GM12878 (cell line): ENCODE data around the gene AKAP7. TPM values are rescaled to one million over a fixed set of nuclear protein-coding genes. Genes with fewer than 3 reads are reported as not detected.
A peak's percentile ranks its signal among the peaks of the same experiment; 100 is the strongest.

Experiments
- ATAC-seq: fragments of 200-7000 bp; cut with Tn5 transposase; 3 replicates; pipeline ENCODE4 v1.9.1; 2020; ENCODE audit warnings: mild to moderate bottlenecking, moderate library complexity
- BruUV-seq: library from RNA; stranded (reverse); fragments of 400-500 nt; replicated peaks from 2 replicates; lab custom pipeline; 2021; lab: Mats Ljungman, UMichigan
- CTCF ChIA-PET: fragments of 300-600 bp; sonication (Branson Sonifier 250); formaldehyde crosslinking; extraction: SDS; loops from one replicate; lab custom pipeline; 2021; ENCODE audit warnings: inconsistent platforms; lab: Yijun Ruan, JAX
- POLR2A ChIA-PET: fragments of 350-600 bp; formaldehyde crosslinking; extraction: SDS; loops from one replicate; lab custom pipeline; 2021; ENCODE audit warnings: inconsistent platforms; lab: Charles Lee
- RAD21 ChIA-PET: fragments of 300-600 bp; sonication (Branson Sonifier 250); formaldehyde crosslinking; loops from one replicate; lab custom pipeline; 2023; ENCODE audit warnings: antibody characterized with exemption; ENCODE audit not compliant: unreplicated experiment; lab: Charles Lee
- SMC1A ChIA-PET: fragments of 300-600 bp; sonication (Branson Sonifier 250); formaldehyde crosslinking; loops from one replicate; lab custom pipeline; 2023; ENCODE audit not compliant: unreplicated experiment, uncharacterized antibody; lab: Charles Lee
- DNase-seq: peaks from one replicate; pipeline ENCODE4 v3.0.0-alpha.2; 2011; ENCODE audit warnings: low read depth, low spot score
- FAIRE-seq: peaks from 3 replicates; lab custom pipeline; 2011; peaks lifted over from hg19 to GRCh38; lab: Jason Lieb, UNC
- H2AFZ ChIP-seq: 2 replicates; pipeline ENCODE4 v1.6.0; 2011; ENCODE audit warnings: low read depth, low read length, control low read depth; ENCODE audit not compliant: control insufficient read depth
- H3K27ac ChIP-seq: 2 replicates; pipeline ENCODE4 v1.5.1; 2011; ENCODE audit warnings: control low read depth; ENCODE audit not compliant: control insufficient read depth, insufficient read depth
- H3K27me3 ChIP-seq, 2 experiments: replicated peaks in 1 of 2; 2 replicates each; pipeline versions ENCODE4 v1.6.0 to v1.6.1; 2011; ENCODE audit warnings: low read length in 1 of 2; ENCODE audit not compliant: control insufficient read depth in 2 of 2, insufficient read depth in 2 of 2
- H3K36me3 ChIP-seq, 2 experiments: 2 replicates each; pipeline ENCODE4 v1.5.1; 2011; ENCODE audit warnings: low read length in 1 of 2; ENCODE audit not compliant: control insufficient read depth in 2 of 2, insufficient read depth in 2 of 2
- H3K4me1 ChIP-seq: 2 replicates; pipeline ENCODE4 v1.6.1; 2011; ENCODE audit warnings: mild to moderate bottlenecking, low read length, moderate library complexity, mixed read lengths; ENCODE audit not compliant: control insufficient read depth, insufficient read depth
- H3K4me2 ChIP-seq: 2 replicates; pipeline ENCODE4 v1.6.0; 2011; ENCODE audit warnings: control low read depth; ENCODE audit not compliant: control insufficient read depth, insufficient read depth
- H3K4me3 ChIP-seq: fragments of 200-600 bp; sonication (generic); 2 replicates; pipeline ENCODE4 v1.5.1; 2016
- H3K79me2 ChIP-seq: 2 replicates; pipeline ENCODE4 v1.6.0; 2011; ENCODE audit warnings: low read length; ENCODE audit not compliant: control insufficient read depth, insufficient read depth
- H3K9ac ChIP-seq: 2 replicates; pipeline ENCODE4 v1.8.0; 2011; ENCODE audit warnings: low read length, control low read depth, mixed read lengths; ENCODE audit not compliant: control insufficient read depth, insufficient read depth
- H3K9me3 ChIP-seq: replicated peaks from 3 replicates; pipeline ENCODE4 v1.5.1; 2011; ENCODE audit warnings: mild to moderate bottlenecking, low read length; ENCODE audit not compliant: control insufficient read depth, insufficient read depth
- H4K20me1 ChIP-seq: 2 replicates; pipeline ENCODE4 v1.6.0; 2011; ENCODE audit not compliant: control insufficient read depth, insufficient read depth
- ATF3 ChIP-seq: IDR thresholded peaks from 2 replicates; pipeline ENCODE4 v1.6.1; 2011; ENCODE audit warnings: low read depth, mild to moderate bottlenecking, low read length, moderate library complexity, borderline replicate concordance; ENCODE audit errors: extremely low read depth
- BHLHE40 ChIP-seq, 2 experiments: fragments of 450-650 bp in 1 of 2; IDR thresholded peaks; 2 replicates each; pipeline ENCODE4 v1.6.1; 2011 to 2017; ENCODE audit warnings: low read depth in 2 of 2, borderline replicate concordance in 1 of 2, improper control_type of control experiment in 1 of 2, low read length in 1 of 2, mild to moderate bottlenecking in 1 of 2
- DPF2 ChIP-seq: fragments of 450-650 bp; IDR thresholded peaks from 2 replicates; pipeline ENCODE4 v1.6.1; 2017; ENCODE audit warnings: mild to moderate bottlenecking
- E2F4 ChIP-seq: IDR thresholded peaks from 2 replicates; pipeline ENCODE4 v1.6.1; 2012; ENCODE audit warnings: low read depth, low read length, improper control_type of control experiment
- HSF1 ChIP-seq: fragments of 150-350 bp; IDR thresholded peaks from 2 replicates; pipeline ENCODE4 v1.6.1; 2014; ENCODE audit warnings: mild to moderate bottlenecking, low read depth, low read length
- IKZF1 ChIP-seq: fragments of 450-650 bp; conservative IDR thresholded peaks from 2 replicates; pipeline ENCODE4 v1.6.1; 2017; ENCODE audit warnings: antibody characterized with exemption, mild to moderate bottlenecking
- NRF1 ChIP-seq: conservative IDR thresholded peaks from 2 replicates; pipeline ENCODE4 v1.6.1; 2011; ENCODE audit warnings: mild to moderate bottlenecking, low read depth, low read length, improper control_type of control experiment
- PKNOX1 ChIP-seq: fragments of 450-650 bp; IDR thresholded peaks from 2 replicates; pipeline ENCODE4 v1.6.1; 2016; ENCODE audit warnings: mild to moderate bottlenecking
- PRDM15 ChIP-seq: fragments of 450-650 bp; formaldehyde crosslinking; IDR thresholded peaks from 2 replicates; pipeline ENCODE4 v1.4.0; 2020; ENCODE audit warnings: mild to moderate bottlenecking, moderate library complexity
- SUPT20H ChIP-seq: IDR thresholded peaks from 2 replicates; pipeline ENCODE4 v1.6.1; 2011; ENCODE audit warnings: low read depth, mild to moderate bottlenecking, low read length, moderate library complexity, borderline replicate concordance; ENCODE audit not compliant: control insufficient read depth
- YY1 ChIP-seq: IDR thresholded peaks from 2 replicates; pipeline ENCODE4 v1.6.1; 2011; ENCODE audit warnings: low read depth, mild to moderate bottlenecking, low read length
- WGBS: methylation state at CpG from one replicate; pipeline ENCODE4 v1.1.6; 2016; ENCODE audit warnings: low lambda C conversion rate; ENCODE audit not compliant: insufficient replicate concordance, insufficient coverage; ENCODE audit errors: missing lambda C conversion rate; 5-methylcytosine and 5-hydroxymethylcytosine counted together
- in situ Hi-C: fragments of 300-500 bp; cut with MboI; formaldehyde crosslinking; loops from 9 replicates; pipeline ENCODE4 v1.14.3; 2018; ENCODE audit warnings: mixed read lengths
- intact Hi-C: fragments of 100-400 bp; cut with micrococcal nuclease; formaldehyde crosslinking; loops from one replicate; pipeline ENCODE4 v1.14.2; 2022; ENCODE audit not compliant: unreplicated experiment
- polyA plus RNA-seq, 11 experiments: library from polyadenylated mRNA; depleted of rRNA in 4 of 11; unstranded in 6 of 11; stranded (reverse) in 5 of 11; fragments of >200 nt; fragmentation: Nextera tagmentation in 4 of 11; fragmentation: Illumina TruSeq in 1 of 11; extraction: Ambion mirVana in 4 of 11; extraction: Trizol in 1 of 11; gene quantifications; 1 replicate in 1 of 11; 2 replicates in 10 of 11; pipeline versions ENCODE4 v1.2.1 to v1.2.3, GENCODE V29; 2011 to 2016; ENCODE audit warnings: inconsistent platforms in 2 of 11, missing spikeins in 2 of 11, low read depth in 1 of 11
- total RNA-seq, 4 experiments: library from RNA; depleted of rRNA in 3 of 4; stranded (reverse); fragments of >200 nt in 3 of 4; fragmentation: Illumina TruSeq in 1 of 4; extraction: Trizol in 1 of 4; gene quantifications; 2 replicates each; pipeline versions ENCODE4 v1.2.1 to v1.2.3, GENCODE V29; 2013 to 2021

The AKAP7 gene
- total and polyA plus RNA-seq, 10 of the 15 experiments (the other 5 are each of a cell fraction or from before 2014, with no cell fraction given) = 0.06 to 0.58 (median 0.28) TPM; not detected in 1

GRCh38 chr6:131115651-131116050 lies 19.6 kb upstream of the AKAP7 start (continued):
- no peak for TF ChIP-seq PRDM15 (CRISPR knock-in tag)
- TF ChIP-seq DPF2 = no peak
- TF ChIP-seq BHLHE40 (IDR thresholded peaks at IDR 0.05; ENCODE audit: borderline replicate concordance in 1 of 2, low read depth in 2 of 2, low read length in 1 of 2) = no peak
- TF ChIP-seq PKNOX1 = no peak
- no peak for TF ChIP-seq SUPT20H

- DNase-seq (no peak), FAIRE-seq (no peak), ATAC-seq (peak; percentile 21; the same call in 2 of the 3 replicates)
- SMC1A ChIA-PET = interaction anchor here (1.0 to 14.6 kb wide), 14 partner anchors 14 to 417 kb away, joined by 3 to 301 read pairs (median 5); partner anchors contain the start of gene EPB41L2
- Histone ChIP-seq H4K20me1 (no peaks in the 10 kb centered on the region), H3K9ac (no peak overlapping the region), H3K4me2 (no peak overlapping the region), H2AFZ (no peak overlapping the region), H3K27me3 (no peaks in the 10 kb centered on the region), H3K79me2 (no peaks in the 10 kb centered on the region), H3K27ac (no peak overlapping the region), H3K36me3 (no peaks in the 10 kb centered on the region), H3K4me1 (no peaks in the 10 kb centered on the region), H3K9me3 (no peaks in the 10 kb centered on the region), H3K4me3 (no peak overlapping the region)
- no TSS peak for BruUV-seq
- intact Hi-C loops (loop anchor here (1.0 to 5.0 kb wide), 2 partner anchors 169 to 231 kb away; no protein-coding TSS in a partner anchor), in situ Hi-C loops (loop anchor here (5.0 kb wide), 1 partner anchor 229 kb away; no protein-coding TSS in a partner anchor)
- TF ChIP-seq IKZF1 = no peak
- TF ChIP-seq NRF1 = no peak
- no peak for TF ChIP-seq YY1
- TF ChIP-seq E2F4 = no peak
- no peak for TF ChIP-seq ATF3
- TF ChIP-seq HSF1 = no peak
- POLR2A ChIA-PET = interaction anchor here (0.6 to 1.1 kb wide), 2 partner anchors 231 to 242 kb away, joined by 3 to 5 read pairs; no protein-coding TSS in a partner anchor
- RAD21 ChIA-PET = interaction anchor here (0.5 to 7.1 kb wide), 13 partner anchors 10 to 794 kb away, joined by 3 to 104 read pairs (median 7); no protein-coding TSS in a partner anchor
- 25% methylated on average over 2 of the region's 2 CpGs for WGBS
- CTCF ChIA-PET = interaction anchor here (0.8 to 11.7 kb wide), 24 partner anchors 12 to 823 kb away, joined by 3 to 365 read pairs (median 4); no protein-coding TSS in a partner anchor
These were observed 18.9 kb upstream of the AKAP7 start for GRCh38 chr6:131116321-131116720.
